HUES48 (cell line): Measurements from ENCODE around the gene ZNF615.
"Not testable (repeated sequence)": the region's sequence is repeated elsewhere in the genome, so short reads cannot be mapped to it uniquely, and the experiment has no call there.

ENCODE experiments used
- H3K27ac ChIP-seq: one replicate; pipeline ENCODE4 v1.7.0; 2013; ENCODE audit warnings: low read depth, low read length, inconsistent platforms
- H3K27me3 ChIP-seq: 2 replicates; pipeline ENCODE4 v1.6.1; 2013; ENCODE audit warnings: mild to moderate bottlenecking, low read length; ENCODE audit not compliant: control insufficient read depth, insufficient read depth
- H3K36me3 ChIP-seq: 2 replicates; pipeline ENCODE4 v1.6.1; 2013; ENCODE audit warnings: low read length; ENCODE audit not compliant: control insufficient read depth, insufficient read depth
- H3K4me1 ChIP-seq: 2 replicates; pipeline ENCODE4 v1.6.1; 2013; ENCODE audit warnings: mild to moderate bottlenecking, low read length; ENCODE audit not compliant: control insufficient read depth, insufficient read depth
- H3K4me3 ChIP-seq: 2 replicates; pipeline ENCODE4 v1.5.1; 2013; ENCODE audit warnings: mild to moderate bottlenecking, low read depth, low read length
- H3K9ac ChIP-seq: 2 replicates; pipeline ENCODE4 v1.6.1; 2013; ENCODE audit warnings: mild to moderate bottlenecking, low read depth, low read length, moderate library complexity
- H3K9me3 ChIP-seq: 2 replicates; pipeline ENCODE4 v1.6.1; 2013; ENCODE audit warnings: low read length; ENCODE audit not compliant: control insufficient read depth, insufficient read depth

ZNF615 gene

DNA sequence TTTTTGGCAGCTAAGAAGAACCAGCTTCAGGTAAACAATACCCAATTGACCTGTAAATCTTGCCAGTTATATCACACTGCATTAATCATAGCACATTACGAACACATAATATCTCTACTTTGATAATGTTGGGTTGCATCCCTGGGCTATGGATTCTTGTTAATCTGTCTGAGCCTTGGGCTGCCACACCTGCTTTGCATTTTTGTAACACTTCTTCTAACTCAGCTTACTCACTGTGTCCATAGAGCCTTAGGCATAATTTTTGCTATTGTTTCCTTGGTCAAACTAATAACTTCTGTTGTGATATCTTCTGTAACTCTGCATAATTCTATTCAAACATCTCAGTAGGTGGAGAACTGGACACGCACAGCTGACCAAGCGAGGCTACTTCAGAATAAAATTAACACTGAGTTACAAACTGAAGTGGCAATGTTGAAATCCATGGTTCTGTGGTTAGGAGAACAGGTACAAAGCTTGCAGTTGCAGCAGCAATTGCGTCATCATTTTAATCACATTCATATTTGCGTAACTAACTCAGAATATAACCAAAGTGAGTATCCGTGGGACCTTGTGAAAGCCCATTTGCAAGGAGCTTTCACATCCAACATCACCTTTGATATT is 27.8 kb downstream of the ZNF615 start:
- Histone ChIP-seq H3K27ac (no peak overlapping the region), H3K9ac (no peak overlapping the region), H3K36me3 (no peaks in the 10 kb centered on the region; the same call in 1 of the 2 replicates), H3K4me3 (no peak overlapping the region), H3K9me3 (peaks cover 56% of the 10 kb centered on the region), H3K4me1 (no peaks in the 10 kb centered on the region), H3K27me3 (no peaks in the 10 kb centered on the region)

DNA sequence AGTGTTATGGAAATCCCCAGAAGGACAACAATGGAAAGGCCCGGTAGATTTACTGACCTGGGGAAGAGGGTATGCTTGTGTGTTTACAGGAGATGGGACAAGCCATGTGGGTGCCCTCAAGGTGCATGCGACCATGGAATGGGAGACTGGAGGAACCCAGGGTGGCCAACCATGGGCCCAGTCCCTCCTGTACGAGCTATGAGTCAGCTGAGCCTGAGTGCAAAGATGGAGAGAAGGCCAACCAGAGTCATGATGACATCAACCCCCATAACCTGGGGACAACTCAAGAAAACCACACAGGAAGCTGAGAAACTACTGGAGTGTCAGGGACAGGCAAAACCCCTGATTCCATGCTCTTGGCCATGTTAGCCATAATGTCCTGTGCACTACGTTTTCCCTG is 29.1 kb downstream of the ZNF615 start:
- no peak overlapping the region for H3K27ac ChIP-seq
- peaks cover 8% of the 10 kb centered on the region for H3K36me3 ChIP-seq
- peaks cover 60% of the 10 kb centered on the region for H3K9me3 ChIP-seq

DNA sequence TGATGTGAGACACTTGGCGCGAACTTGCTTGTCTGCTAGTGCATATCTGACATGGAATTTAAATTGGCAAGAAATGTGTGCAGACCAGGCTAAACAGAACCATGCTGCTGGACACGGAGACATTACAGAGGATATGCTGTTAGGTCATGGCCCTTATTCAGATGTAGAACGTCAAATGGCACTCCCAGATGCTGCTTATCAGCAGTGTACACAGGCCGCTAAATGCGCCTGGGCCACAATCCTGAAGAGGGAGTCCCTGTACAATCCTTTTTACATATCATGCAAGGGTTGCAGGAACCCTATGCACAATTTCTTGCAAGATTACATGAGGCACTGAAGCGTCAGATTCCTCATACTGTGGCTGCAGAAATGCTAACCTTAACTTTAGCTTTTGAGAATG is 30.7 kb downstream of the ZNF615 start:
- Histone ChIP-seq H3K4me1 (no peaks in the 10 kb centered on the region), H3K36me3 (peaks cover 24% of the 10 kb centered on the region), H3K4me3 (no peak overlapping the region), H3K9ac (no peak overlapping the region), H3K27ac (no peak overlapping the region), H3K9me3 (peaks cover 72% of the 10 kb centered on the region), H3K27me3 (no peaks in the 10 kb centered on the region)

More for the DNA sequence above, 29.1 kb downstream of the ZNF615 start:
- no peak overlapping the region for H3K9ac ChIP-seq
- no peak overlapping the region for H3K4me3 ChIP-seq
- no peaks in the 10 kb centered on the region for H3K27me3 ChIP-seq
- no peaks in the 10 kb centered on the region for H3K4me1 ChIP-seq

GRCh38 chr19:51976852-51977251 is 31.2 kb downstream of the ZNF615 start:
- no peaks in the 10 kb centered on the region for H3K4me1 ChIP-seq
- no peaks in the 10 kb centered on the region for H3K27me3 ChIP-seq
- peaks cover 28% of the 10 kb centered on the region for H3K36me3 ChIP-seq
- no peak overlapping the region for H3K9ac ChIP-seq
- H3K4me3 ChIP-seq: no peak overlapping the region
- peaks cover 73% of the 10 kb centered on the region for H3K9me3 ChIP-seq
- no peak overlapping the region for H3K27ac ChIP-seq

GRCh38 chr19:51975787-51976186 is 32.2 kb downstream of the ZNF615 start:
- Histone ChIP-seq H3K36me3 (peaks cover 38% of the 10 kb centered on the region), H3K9me3 (peaks cover 79% of the 10 kb centered on the region)
- not testable (repeated sequence) for H3K27me3 ChIP-seq, H3K4me1 ChIP-seq, H3K27ac ChIP-seq, H3K9ac ChIP-seq, H3K4me3 ChIP-seq

GRCh38 chr19:51971624-51972023 is 36.4 kb downstream of the ZNF615 start:
- no peaks in the 10 kb centered on the region for H3K27me3 ChIP-seq
- H3K9me3 ChIP-seq: peaks cover 85% of the 10 kb centered on the region
- H3K9ac ChIP-seq: no peak overlapping the region
- H3K4me1 ChIP-seq: no peaks in the 10 kb centered on the region
- H3K27ac ChIP-seq: no peak overlapping the region
- H3K4me3 ChIP-seq: no peak overlapping the region
- H3K36me3 ChIP-seq: peaks cover 64% of the 10 kb centered on the region

- Histone ChIP-seq H3K36me3 (peaks cover 73% of the 10 kb centered on the region), H3K27ac (no peak overlapping the region), H3K4me1 (no peaks in the 10 kb centered on the region), H3K9ac (no peak overlapping the region), H3K27me3 (no peaks in the 10 kb centered on the region), H3K9me3 (peaks cover 91% of the 10 kb centered on the region), H3K4me3 (peak overlapping the region; percentile 7; the same call in 1 of the 2 replicates)
These were observed 37.3 kb downstream of the ZNF615 start for GRCh38 chr19:51970718-51971117.

- H3K27ac ChIP-seq: no peak overlapping the region
These were observed 42.4 kb downstream of the ZNF615 start for GRCh38 chr19:51965583-51965982.

DNA sequence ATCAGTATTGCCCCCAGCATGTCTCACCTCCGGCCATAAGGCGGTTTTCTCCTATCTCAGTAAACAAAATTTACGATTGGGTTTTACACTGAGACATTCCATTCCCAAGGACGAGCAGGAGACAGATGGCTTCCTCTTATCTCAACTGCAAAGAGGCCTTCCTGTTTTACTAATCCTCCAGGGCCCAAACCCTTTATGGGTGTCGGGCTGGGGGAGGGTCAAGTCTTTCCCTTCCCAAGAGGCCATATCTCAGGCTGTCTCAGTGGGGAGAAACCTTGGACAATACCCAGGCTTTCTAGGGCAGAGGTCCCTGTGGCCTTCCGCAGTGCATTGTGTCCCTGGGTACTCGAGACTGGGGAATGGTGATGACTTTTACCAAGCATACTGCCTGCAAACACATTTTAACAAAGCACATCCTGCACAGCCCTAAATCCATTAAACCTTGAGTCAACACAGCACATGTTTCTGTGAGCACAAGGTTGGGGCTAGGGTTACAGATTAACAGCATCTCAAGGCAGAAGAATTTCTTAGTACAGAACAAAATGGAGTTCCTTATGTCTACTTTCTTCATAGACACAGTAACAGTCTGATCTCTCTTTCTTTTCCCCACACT is 47.3 kb downstream of the ZNF615 start:
- H3K27me3 ChIP-seq, H3K4me1 ChIP-seq, H3K9ac ChIP-seq, H3K4me3 ChIP-seq: not testable (repeated sequence)
- Histone ChIP-seq H3K9me3 (peaks cover 29% of the 10 kb centered on the region), H3K36me3 (peaks cover 21% of the 10 kb centered on the region), H3K27ac (peak overlapping the region; percentile 25)

More at GRCh38 chr19:51965583-51965982, 42.4 kb downstream of the ZNF615 start:
- peaks cover 55% of the 10 kb centered on the region for H3K36me3 ChIP-seq
- no peak overlapping the region for H3K9ac ChIP-seq
- no peaks in the 10 kb centered on the region for H3K27me3 ChIP-seq
- H3K9me3 ChIP-seq: peaks cover 66% of the 10 kb centered on the region
- no peaks in the 10 kb centered on the region for H3K4me1 ChIP-seq
- H3K4me3 ChIP-seq: no peak overlapping the region

DNA sequence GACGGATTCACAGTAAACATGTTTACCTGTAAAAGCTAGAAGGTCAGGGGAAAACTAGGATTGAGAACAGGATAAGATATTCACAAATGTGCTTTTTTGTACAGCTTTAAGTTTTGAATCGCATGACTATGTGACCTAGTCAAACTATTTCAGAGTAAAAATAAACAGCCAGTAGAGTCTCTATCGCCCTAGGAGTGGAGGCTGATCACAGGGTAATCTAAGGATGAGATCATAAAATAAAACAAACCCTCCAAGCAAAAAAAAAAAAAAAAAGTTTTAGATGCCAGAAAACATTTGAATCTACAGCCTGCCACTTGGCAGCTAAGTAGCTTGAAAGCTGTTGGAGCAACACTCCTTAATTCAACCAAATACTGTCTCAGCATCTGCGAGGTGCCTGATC is 48.2 kb downstream of the ZNF615 start:
- Histone ChIP-seq H3K9ac (no peak overlapping the region), H3K4me1 (no peaks in the 10 kb centered on the region), H3K27ac (peak overlapping the region; percentile 42), H3K27me3 (no peaks in the 10 kb centered on the region), H3K9me3 (peaks cover 27% of the 10 kb centered on the region), H3K36me3 (peaks cover 11% of the 10 kb centered on the region), H3K4me3 (no peak overlapping the region)

GRCh38 chr19:51957846-51958245 is 50.2 kb downstream of the ZNF615 start:
- H3K27me3 ChIP-seq, H3K27ac ChIP-seq, H3K36me3 ChIP-seq, H3K4me1 ChIP-seq, H3K9ac ChIP-seq, H3K4me3 ChIP-seq: not testable (repeated sequence)
- H3K9me3 ChIP-seq: peaks cover 26% of the 10 kb centered on the region
